ENCODE results near the gene SNX27. TPM values are rescaled to one million over a fixed set of nuclear protein-coding genes. Genes with fewer than 3 reads are reported as not detected.
"Not testable (repeated sequence)": the region's sequence is repeated elsewhere in the genome, so short reads cannot be mapped to it uniquely, and the experiment has no call there.

The SNX27 gene
- total RNA-seq, 1 donor from 2014 or later, result 33.4 TPM

DNA sequence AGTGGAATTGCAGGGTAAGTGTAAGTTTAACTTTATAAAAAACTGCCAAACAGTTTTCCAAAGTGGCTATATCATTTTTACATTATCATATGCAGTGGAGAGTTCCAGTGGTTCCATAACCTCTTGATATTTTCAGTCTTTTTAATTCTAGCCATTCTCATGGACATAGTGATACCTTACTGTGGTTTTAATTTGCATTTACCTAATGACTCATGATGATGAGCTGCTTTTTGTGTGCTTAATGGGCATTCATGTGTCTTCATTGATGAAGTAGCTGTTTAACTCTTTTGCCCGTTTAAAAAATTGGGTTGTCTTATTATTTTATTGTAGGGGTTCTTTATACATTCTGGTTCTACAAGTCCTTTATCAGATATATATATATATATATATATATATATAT lies 29.4 kb downstream of the SNX27 start:
- no peak for DNase-seq

DNA sequence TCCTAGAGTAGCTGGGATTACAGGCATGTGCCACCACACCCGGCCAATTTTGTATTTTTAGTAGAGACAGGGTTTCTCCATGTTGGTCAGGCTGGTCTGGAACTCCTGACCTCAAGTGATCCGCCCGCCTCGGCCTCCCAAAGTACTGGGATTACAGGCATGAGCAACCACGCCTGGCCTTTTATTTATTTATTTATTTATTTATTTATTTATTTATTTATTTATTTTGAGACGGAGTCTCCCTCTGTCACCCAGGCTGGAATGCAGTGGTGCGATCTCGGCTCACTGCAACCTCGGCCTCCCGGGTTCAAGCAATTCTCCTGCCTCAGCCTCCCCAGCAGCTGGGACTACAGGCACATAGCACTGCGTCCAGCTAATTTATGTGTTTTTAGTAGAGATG lies 31.2 kb downstream of the SNX27 start:
- not testable (repeated sequence) for DNase-seq

DNA sequence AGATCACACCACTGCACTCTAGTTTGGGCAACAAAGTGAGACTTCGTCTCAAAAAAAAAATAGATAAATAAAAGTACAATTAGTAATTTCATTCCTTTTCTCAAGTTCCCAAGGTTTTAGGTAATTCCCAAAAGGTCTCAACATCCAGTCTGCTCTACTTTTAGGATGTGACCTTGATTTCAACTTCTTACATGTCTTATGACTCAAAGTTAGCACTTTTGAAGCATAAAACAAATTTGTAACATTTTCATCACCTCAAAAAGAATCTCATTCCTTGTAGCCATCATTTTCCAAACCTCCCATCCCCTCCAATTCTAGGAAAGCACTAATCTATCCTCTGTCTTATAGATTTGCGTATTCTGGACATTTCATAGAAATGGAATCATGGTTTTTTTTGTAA lies 32.2 kb downstream of the SNX27 start:
- no peak for DNase-seq

DNA sequence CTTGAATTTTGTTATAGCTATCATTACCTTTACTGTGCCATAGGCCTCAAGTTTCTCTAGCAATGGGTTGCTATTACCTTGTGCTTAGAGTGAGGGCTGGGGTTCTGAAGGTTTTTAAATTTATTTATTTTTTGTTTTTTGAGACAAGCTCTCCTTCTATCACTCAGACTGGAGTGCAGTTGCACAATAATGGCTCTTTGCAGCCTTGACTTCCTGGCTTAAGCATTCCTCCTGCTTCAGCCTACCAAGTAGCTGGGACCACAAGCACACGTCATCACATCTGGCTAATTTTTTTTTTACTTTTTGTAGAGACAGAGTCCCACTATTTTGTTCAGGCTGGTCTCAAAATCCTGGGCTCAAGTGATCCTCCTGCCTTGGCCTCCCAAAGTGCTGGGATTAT lies 41.5 kb downstream of the SNX27 start:
- no peak for DNase-seq

DNA sequence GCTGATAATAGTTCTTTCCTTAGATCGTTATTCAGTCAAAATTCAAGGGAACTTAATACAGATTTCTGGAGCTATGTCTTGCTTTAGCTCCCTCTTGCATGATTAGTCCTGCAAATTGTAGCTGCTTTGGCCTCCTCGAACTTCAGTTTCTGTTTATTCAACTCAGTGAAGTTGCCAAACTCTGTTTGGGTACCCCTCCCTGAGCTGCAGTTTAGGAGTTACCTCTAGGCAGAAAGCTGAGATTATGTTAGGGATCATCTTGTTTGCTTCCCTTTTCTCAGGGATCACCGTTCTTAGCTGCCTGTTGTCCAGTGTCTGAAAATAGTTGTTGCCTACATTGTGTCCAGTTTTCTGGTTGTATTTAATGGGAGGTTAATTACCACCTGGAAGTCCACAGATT lies 43.5 kb downstream of the SNX27 start:
- no peak for DNase-seq

DNA sequence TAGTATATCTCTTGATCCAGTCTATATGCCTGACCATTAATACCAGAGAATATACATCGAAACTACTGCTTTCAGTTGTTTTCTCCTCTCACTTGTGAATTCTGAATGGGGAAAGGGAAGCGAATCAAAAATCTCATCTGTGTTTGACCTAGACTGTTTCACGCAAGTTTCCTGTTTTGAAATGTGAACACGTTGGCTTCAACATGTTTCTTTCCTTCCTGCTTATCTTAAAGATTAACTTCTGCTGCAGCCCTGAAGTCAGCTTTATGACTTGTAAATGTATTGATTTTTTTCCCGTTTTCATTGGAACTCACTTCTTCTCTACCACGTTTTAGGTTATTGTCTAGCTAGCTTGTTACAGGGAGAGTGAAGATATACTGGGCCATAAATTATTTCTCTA lies 49.9 kb downstream of the SNX27 start:
- no peak for DNase-seq

DNA sequence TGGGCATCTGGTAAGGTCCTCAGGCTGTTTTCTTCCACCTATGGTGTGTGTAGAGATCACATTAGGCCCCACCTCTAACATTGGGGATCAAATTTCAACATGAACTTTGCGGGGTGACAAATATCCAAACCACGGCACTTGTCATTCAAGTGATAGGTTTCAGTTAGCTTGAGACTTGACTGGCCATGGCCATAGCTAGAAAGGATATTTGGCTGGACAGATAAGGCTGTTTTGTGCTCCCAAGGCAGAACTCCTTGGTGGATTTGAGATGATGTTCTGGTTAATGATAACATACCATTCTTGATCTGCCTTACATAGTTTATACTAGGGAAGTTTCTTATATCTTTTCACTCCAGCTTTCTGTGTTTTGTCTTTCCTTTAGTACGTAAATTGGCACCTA lies 56.2 kb downstream of the SNX27 start:
- no peak for DNase-seq

DNA sequence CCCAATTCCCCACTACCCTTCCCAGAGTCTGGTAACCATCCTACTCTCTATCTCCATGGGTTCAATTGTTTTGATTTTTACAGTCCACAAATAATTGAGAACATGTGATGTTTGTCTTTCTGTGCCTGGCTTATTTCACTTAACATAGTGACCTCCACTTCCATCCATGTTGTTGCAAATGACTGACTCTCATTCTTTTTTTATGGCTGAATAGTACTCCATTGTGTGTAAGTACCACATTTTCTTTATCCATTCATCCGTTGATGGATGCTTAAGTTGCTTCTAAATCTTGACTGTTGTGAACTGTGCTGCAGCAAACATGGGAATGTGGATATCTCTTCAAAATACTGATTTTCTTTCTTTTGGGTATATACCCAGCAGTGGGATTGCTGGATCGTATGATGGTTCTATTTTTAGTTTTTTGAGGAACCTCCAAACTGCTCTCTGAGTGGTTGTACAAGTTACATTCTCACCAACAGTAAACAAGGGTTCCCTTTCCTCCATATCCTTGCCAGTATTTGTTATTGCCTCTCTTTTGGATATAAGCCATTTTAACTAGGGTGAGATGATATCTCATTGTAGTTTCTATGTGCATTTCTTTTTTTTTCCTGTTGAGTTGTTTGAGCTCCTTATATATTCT lies 58.3 kb downstream of the SNX27 start:
- DNase-seq, result not testable (repeated sequence)

DNA sequence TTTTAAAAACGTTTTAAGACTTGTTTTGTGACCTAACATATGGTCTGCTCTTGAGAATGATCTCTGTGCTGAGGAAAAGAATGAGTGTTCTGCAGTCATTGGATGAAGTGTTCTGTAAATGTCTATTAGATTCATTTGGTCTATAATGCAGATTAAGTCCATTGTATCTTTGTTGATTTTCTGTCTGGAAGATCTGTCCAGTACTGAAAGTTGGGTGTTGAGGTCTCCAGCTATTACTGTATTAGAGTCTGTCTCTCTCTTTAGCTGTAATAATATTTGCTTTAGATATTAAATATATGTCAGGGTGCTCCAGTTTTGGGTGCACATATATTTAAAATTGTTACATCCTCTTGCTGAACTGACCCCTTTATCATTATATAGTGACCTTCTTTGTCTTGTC lies 61.6 kb downstream of the SNX27 start:
- no peak for DNase-seq

DNA sequence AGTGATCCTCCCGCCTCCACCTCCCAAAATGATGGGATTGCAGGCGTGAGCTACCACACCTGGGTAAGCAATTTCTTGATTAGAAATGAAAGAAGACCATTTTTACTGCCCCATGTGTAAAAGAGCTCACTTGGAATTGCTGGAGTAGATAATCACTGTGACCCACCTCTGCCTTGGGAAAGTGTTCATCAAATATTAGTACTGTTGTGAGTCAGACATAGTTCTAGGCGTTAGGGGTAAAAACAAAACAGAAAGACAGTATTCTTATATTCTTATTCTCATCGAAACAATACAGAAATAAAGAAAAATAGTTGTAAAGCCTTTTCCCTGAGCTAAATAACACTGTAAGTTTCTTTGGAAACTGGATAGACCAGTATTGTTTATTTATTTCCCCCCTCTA lies 68.5 kb downstream of the SNX27 start:
- no peak for DNase-seq

DNA sequence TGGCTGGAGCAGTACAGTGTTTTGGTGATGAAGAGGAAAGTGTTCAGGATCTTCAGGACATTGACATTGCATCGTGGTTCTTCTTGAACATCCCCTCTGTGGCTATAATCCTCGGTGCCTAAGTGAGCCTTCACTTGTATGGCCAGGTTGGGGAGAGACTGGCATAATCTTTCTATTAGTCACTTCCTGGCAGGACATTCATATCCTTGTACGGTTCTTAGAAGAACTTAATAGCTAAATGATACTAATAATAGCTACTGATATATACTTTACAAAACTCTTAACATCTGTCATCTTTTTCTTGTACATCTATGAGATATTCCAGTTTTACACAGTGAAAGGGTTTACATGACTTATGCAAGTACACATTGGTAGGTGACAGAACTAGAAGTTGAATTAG lies 69.0 kb downstream of the SNX27 start:
- DNase-seq, result no peak

DNA sequence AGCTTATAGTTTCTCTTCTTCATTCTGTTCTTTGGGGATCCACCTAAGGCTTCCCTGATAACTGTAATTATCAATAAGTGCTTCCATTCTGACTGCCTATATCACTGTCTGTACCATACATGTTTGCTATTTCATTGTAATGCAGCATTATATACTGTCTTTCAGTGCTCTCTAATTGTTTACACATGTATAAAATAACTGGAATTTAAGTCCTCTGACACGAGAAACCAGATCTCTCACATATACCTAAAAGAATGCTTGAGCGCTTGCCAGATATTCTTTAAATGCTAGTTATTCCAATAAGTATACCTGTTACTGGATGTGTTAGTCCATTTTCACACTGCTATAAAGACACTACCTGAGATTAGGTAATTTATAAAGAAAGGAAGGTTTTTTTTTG lies 70.1 kb downstream of the SNX27 start:
- DNase-seq, result no peak

DNA sequence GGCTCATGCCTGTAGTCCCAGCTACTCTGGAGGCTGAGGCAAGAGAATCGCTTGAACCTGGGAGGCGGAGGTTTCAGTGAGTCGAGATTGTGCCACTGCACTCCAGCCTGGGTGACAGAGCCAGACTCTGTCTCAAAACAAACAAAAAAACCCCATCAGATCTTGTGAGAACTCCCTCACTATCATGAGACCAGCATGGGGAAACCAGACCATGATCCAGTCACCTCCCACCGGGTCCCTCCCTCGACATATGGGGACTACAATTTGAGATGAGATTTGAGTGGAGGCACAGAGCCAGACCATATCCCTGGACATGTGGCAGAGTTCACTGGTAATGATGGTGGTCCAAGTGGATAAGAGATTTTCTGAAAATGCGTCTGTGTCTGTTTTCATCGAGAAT lies 71.1 kb downstream of the SNX27 start:
- not testable (repeated sequence) for DNase-seq

DNA sequence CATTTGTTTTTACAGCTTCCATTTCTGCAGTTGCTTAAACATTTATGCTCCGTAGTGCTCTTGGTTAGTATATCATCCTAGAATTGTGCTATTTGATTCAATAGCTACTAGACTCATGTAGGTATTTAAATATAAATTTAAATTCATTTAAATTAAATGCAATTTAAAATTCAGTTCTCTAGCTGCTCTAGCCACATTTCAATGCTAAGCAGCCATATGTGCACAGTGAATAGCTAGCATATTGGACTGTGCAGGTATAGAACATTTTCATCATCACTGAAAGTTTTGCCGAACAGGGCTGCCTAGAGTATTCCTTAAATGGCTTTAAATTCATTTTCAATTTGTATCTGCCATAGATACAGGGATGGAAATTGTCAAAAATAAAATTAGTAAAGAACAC lies 72.3 kb downstream of the SNX27 start:
- DNase-seq, result no peak

DNA sequence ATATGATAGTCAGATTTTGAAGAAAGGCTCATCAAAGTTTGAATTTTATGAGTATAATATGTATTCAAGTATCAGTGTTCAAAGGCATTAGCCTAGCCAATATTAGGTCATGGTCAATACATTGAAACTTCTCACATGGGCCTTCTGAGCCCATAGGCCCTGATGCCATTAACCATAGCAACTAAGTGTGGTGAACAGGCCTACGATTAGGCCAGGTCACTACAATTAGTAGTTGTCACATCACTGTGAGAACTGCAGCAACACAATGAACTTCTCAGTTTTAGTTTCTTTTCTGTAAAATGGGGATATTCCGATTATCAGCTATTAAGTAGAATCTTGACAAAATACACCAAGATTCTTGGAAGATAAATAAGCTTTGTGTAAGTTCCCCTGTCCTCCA lies 74.7 kb downstream of the SNX27 start:
- no peak for DNase-seq

DNA sequence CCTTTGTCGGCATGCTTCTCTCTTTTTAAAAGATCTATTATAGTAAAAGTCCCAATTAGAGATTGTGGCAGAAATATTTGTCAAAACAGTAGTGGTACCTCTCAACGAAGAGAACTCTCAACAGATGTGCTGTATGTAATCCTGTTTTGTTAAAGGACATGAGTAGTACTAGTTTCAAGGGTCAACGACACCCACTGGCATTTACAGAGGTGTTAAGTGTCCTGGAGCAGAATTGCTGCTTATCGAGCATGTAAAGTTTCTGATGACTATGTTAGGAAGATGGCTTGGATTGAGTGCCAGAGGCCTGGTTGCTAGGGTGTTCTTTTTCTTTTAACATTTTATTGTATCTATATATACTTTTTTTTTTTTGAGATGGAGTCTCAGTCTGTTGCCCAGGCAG lies 77.6 kb downstream of the SNX27 start:
- DNase-seq, result no peak

DNA sequence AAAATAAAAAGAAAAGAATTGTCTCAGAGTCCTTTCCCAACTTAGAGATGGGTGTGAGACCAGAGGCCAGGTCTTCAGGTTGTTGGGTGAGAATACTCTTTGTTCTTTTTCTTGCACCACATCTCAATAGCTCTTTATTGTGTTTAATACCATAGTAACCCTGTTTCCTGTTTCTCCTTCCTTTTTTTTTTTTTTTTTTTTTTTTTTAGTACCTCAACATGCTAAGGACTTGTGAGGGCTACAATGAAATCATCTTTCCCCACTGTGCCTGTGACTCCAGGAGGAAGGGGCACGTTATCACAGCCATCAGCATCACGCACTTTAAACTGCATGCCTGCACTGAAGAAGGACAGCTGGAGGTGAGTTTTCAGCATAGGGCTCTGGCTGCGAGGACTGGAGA lies 80.4 kb downstream of the SNX27 start:
- no peak for DNase-seq

DNA sequence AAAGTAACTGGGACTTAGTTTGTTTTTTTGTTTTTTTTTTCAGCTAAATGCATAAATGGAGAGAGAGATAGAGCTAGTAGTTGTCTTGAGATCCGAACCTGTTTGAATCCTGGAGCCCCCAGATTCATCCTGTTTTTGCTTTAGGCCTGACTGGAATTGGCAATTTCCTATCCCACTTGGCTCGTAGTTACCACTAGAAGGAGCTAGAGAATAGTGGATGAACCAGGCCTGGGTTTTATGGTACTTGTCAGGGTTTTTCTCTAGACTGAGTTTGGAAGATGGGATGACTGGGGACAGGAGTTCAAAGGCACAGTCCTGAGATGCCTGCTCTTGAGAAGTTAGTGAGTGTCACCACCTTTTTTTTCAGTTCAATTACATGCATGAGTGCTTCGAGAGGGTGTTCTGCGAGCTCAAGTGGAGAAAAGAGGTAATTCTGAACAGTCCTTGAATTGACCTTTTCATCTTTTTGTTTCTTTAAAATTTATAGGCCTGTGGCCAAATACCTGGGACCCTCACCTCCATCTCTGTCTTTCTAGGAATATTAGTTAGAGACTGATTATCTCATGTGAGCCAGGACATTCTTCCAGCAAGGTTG lies 81.3 kb downstream of the SNX27 start:
- peak; percentile 21 for DNase-seq

DNA sequence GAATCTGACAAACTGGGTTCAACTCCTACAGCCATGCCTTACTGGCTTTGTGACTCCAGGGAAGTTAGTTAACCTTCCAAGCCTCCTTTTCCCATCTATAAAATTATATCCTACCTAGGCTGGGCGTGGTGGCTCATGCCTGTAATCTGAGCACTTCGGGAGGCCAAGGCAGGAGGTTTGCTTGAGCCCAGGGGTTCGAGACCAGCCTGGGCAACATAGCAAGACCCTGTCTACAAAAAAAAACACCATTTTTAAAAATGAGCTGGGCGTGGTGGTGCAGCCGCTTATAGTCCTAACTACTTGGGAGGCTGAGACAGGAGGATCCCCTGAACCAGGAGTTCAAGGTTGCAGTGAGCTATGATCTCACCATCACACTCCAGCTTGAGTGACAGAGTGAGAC lies 89.7 kb downstream of the SNX27 start:
- no peak for DNase-seq

DNA sequence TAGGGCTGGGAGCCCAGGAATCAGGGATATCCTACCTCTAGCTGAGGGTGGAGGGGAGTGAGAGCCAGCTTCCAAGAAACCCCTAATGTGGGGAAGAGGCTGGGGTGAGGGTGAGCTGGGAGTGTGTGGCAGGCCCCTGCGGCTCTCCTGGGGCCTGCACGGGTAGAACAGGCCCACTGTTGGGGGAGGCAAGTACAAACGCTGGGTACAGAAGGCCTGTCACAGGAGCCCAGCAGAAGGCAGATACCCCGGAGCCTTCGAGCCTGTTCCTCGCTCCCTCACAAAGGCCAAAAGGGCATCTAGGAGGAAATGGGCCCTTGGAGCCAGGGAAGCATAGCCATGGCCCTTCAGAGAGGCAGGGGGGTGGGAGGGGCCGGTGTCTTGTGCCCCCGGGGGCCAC lies 91.1 kb downstream of the SNX27 start:
- DNase-seq, result no peak

DNA sequence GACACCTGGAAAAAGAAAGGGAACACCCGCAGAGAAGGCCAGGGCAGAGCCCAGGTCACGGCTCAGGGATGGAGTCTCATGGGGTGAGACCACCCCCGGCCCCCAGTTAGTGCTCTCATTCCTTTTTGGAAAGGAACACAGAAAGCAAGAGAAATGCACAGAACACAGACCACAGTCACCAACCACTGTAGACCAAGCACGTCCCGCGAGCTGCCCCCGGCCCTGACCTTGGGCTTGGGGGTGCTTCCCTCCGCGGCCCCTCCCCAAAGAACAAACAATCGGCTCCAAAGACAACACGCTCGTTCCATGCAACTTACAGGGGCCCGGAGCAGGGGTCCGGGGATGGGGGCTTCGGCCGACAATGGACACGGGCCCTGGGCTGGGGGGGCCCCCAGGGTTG lies 92.0 kb downstream of the SNX27 start:
- no peak for DNase-seq

DNA sequence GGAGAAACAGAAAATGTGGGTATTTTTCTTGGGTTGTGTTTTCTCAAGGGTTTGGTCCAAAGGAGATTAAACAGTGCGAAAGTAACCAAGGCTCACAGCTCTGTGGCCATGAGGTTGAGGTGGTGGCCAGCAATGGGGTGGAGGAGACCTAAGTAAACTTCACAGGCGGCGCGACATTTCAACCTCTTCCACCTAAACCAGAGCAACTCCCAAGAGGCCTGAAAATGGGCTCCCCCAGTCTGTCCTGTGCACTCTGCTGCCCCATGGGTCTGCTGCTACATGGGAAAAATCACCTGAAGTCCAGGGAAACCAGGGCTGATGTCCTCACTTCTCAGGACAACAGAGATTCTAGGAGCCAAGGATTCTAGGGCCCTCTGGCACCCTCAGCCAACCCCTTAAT lies 92.4 kb downstream of the SNX27 start:
- no peak for DNase-seq

DNA sequence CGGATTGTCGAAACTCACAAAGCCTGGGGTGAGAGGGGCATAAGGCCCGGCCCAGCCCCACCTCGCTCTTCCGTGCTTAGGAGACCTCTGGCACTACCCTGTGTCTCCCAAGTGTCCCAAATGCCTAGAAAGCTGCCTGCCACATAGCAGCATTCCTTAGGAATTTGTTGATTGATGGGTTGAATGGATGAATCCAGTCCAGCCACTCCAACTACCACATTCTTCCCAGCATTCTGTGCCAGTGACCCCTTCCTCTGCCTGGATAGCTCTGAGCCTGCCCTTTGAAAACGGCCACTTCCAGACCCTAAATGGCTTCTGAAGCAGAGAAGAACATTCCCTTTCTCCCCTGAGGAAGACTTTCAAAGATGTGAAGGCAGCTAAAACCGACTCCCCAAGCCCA lies 93.3 kb downstream of the SNX27 start:
- no peak for DNase-seq

DNA sequence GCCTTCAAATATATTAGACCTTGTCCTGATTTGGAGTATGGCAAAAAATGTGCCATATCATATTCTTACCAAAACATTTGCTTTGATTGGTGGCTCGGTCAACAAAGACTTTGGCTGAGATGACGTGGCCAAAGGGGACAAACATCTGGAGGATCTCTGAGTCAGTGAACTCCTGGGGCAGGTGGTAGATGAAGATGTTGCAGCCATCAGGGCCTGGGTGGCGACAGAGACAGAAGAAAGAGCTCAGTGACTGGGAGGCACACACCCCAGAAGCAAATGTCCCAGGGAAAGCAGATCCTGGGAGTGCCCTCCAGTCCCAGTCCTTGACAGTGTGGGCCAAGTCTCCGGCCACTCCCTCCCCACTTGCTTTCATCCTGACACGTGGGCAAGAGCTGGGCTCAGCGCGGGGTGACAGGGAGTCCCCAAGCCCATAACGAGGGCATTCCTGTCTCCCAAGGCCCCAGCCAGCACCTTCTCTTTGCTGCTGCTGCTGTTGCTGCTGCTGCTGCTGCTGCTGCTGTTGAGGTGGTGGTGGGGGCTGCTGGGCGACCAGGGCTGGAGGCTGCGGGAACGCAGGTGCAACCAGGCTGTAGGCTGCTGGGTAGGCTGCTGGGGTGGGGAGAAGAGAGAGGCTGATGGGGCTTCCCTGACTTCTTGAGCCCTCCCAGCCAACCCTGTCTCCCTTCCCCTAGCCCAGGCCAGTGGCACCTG lies 94.1 kb downstream of the SNX27 start:
- no peak for DNase-seq
